GM19099 (cell line): ENCODE results near the gene TSPYL1.

Experiments used
- POLR2A ChIP-seq: IDR thresholded peaks from 3 replicates; pipeline ENCODE4 v1.6.1; 2011; ENCODE audit warnings: low read depth; ENCODE audit not compliant: insufficient read length; ENCODE audit errors: extremely low read depth

The TSPYL1 gene

GRCh38 chr6:116280161-116280932, 617 bp upstream of the TSPYL1 start:
- no peak for TF ChIP-seq POLR2A

GRCh38 chr6:116278854-116279231, 887 bp downstream of the TSPYL1 start:
- no peak for TF ChIP-seq POLR2A

GRCh38 chr6:116278481-116278829, 1.3 kb downstream of the TSPYL1 start:
- TF ChIP-seq POLR2A: no peak

- no peak for TF ChIP-seq POLR2A
Measured at GRCh38 chr6:116277124-116277523, 2.6 kb downstream of the TSPYL1 start.

GRCh38 chr6:116271149-116271708, 8.5 kb downstream of the TSPYL1 start:
- TF ChIP-seq POLR2A: no peak

- TF ChIP-seq POLR2A: no peak
Measured at GRCh38 chr6:116268589-116269293, 11.0 kb downstream of the TSPYL1 start.

- no peak for TF ChIP-seq POLR2A
Measured at GRCh38 chr6:116267836-116268588, 11.7 kb downstream of the TSPYL1 start.

GRCh38 chr6:116266803-116267202, 12.9 kb downstream of the TSPYL1 start:
- TF ChIP-seq POLR2A: no peak

GRCh38 chr6:116265041-116265829, 14.5 kb downstream of the TSPYL1 start:
- TF ChIP-seq POLR2A: no peak

GRCh38 chr6:116263353-116263752, 16.4 kb downstream of the TSPYL1 start:
- TF ChIP-seq POLR2A: no peak

- no peak for TF ChIP-seq POLR2A
Measured at GRCh38 chr6:116258520-116258919, 21.2 kb downstream of the TSPYL1 start.

- TF ChIP-seq POLR2A: no peak
Measured at GRCh38 chr6:116256694-116257093, 23.0 kb downstream of the TSPYL1 start.

GRCh38 chr6:116255246-116255800, 24.4 kb downstream of the TSPYL1 start:
- TF ChIP-seq POLR2A: no peak

GRCh38 chr6:116254297-116255056, 25.3 kb downstream of the TSPYL1 start:
- no peak for TF ChIP-seq POLR2A
